Loucy (cell line): ENCODE measurements around the gene CBLC.

Experiments
- H2AFZ ChIP-seq: fragments of 200-600 bp; sonication (generic); 2 replicates; pipeline ENCODE4 v1.6.0; 2016; ENCODE audit warnings: antibody characterized with exemption, mild to moderate bottlenecking, low read length, moderate library complexity
- H3F3A ChIP-seq: fragments of 200-600 bp; 2 replicates; pipeline ENCODE4 v1.6.0; 2016; ENCODE audit warnings: antibody characterized with exemption, low read depth, mild to moderate bottlenecking
- H3K27me3 ChIP-seq: fragments of 200-600 bp; sonication (generic); 2 replicates; pipeline ENCODE4 v1.6.1; 2014; ENCODE audit warnings: low read length, mild to moderate bottlenecking; ENCODE audit not compliant: insufficient read depth, poor library complexity, severe bottlenecking
- H3K36me3 ChIP-seq: fragments of 200-600 bp; sonication (generic); 2 replicates; pipeline ENCODE4 v1.6.1; 2016; ENCODE audit warnings: low read length; ENCODE audit not compliant: insufficient read depth
- H3K4me1 ChIP-seq: fragments of 200-600 bp; sonication (generic); 2 replicates; pipeline ENCODE4 v1.5.1; 2014; ENCODE audit warnings: low read length, mild to moderate bottlenecking; ENCODE audit not compliant: insufficient read depth, poor library complexity, severe bottlenecking
- H3K4me2 ChIP-seq: fragments of 200-600 bp; sonication (generic); 2 replicates; pipeline ENCODE4 v1.6.0; 2014; ENCODE audit warnings: antibody characterized with exemption, low read length, low read depth, mild to moderate bottlenecking; ENCODE audit not compliant: poor library complexity, severe bottlenecking
- H3K4me3 ChIP-seq: fragments of 200-600 bp; sonication (generic); 2 replicates; pipeline ENCODE4 v1.5.1; 2014; ENCODE audit warnings: low read length, mild to moderate bottlenecking, mixed read lengths; ENCODE audit not compliant: poor library complexity, severe bottlenecking
- H3K79me2 ChIP-seq: fragments of 200-600 bp; sonication (generic); 2 replicates; pipeline ENCODE4 v1.6.1; 2014; ENCODE audit warnings: low read length; ENCODE audit not compliant: insufficient read depth
- H3K9ac ChIP-seq: fragments of 200-600 bp; sonication (generic); 2 replicates; pipeline ENCODE4 v1.6.0; 2014; ENCODE audit warnings: mild to moderate bottlenecking, low read depth, low read length, moderate library complexity; ENCODE audit not compliant: poor library complexity, severe bottlenecking
- H3K9me2 ChIP-seq: fragments of 200-600 bp; sonication (generic); replicated peaks from 2 replicates; pipeline ENCODE4 v1.6.1; 2016; ENCODE audit warnings: low read depth, low read length, mixed read lengths
- H3K9me3 ChIP-seq: fragments of 200-600 bp; sonication (generic); 2 replicates; pipeline ENCODE4 v1.6.1; 2014; ENCODE audit warnings: mild to moderate bottlenecking, antibody characterized with exemption, low read length, low read depth; ENCODE audit not compliant: insufficient read depth
- H4K20me1 ChIP-seq: fragments of 200-600 bp; sonication (generic); 2 replicates; pipeline ENCODE4 v1.6.0; 2014; ENCODE audit warnings: antibody characterized with exemption, low read length, mild to moderate bottlenecking; ENCODE audit not compliant: insufficient read depth, poor library complexity, severe bottlenecking
- EZH2phosphoT487 ChIP-seq: fragments of 200-600 bp; IDR thresholded peaks from 2 replicates; pipeline ENCODE4 v1.6.1; 2018; ENCODE audit warnings: antibody characterized with exemption, mild to moderate bottlenecking, moderate library complexity, borderline replicate concordance
- TF ChIP-seq, protein P1 (sequence below): fragments of 200-600 bp; sonication (generic); conservative IDR thresholded peaks from 2 replicates; pipeline ENCODE4 v1.5.1; 2014; ENCODE audit warnings: mild to moderate bottlenecking, antibody characterized with exemption, low read length

CBLC gene

DNA sequence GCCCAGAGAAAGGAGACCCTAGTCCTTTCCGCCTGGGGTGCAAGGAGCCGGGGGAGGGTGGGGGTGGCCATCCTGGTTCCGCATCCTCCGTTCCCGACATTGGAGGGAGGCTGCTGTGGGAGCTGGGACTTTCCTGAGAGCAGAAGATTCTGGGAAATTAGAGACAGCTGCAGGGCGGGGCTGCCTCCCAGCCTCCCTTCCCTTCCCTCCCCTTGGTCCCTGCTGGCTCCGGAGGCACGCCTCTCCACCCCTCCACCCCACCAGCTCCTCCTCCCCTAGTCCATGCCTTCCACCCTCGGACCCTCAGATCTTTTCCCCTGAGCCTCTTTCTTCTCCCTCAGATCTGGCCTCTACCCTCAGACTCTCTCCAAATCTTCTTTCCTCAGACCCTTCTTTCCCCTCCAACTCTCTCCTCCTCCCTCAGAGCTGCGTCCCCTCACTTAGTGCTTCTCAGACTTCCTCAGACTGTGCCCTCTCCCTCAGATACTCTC, 32.3 kb upstream of the CBLC start:
- H3K4me3 ChIP-seq, result no peak overlapping the region
- H3K27me3 ChIP-seq, result no peaks in the 10 kb centered on the region
- 0 out of 2 replicates have a peak, but pooled peaks cover 4% of the 10 kb centered on the region for H3F3A ChIP-seq
- H2AFZ ChIP-seq, result no peak overlapping the region
- H3K4me2 ChIP-seq, result no peak overlapping the region
- peaks cover 12% of the 10 kb centered on the region; the same call in 1 of the 2 replicates for H3K79me2 ChIP-seq
- H4K20me1 ChIP-seq, result peaks cover 4% of the 10 kb centered on the region
- TF ChIP-seq EZH2phosphoT487, result no peak
- TF ChIP-seq, protein P1, sequence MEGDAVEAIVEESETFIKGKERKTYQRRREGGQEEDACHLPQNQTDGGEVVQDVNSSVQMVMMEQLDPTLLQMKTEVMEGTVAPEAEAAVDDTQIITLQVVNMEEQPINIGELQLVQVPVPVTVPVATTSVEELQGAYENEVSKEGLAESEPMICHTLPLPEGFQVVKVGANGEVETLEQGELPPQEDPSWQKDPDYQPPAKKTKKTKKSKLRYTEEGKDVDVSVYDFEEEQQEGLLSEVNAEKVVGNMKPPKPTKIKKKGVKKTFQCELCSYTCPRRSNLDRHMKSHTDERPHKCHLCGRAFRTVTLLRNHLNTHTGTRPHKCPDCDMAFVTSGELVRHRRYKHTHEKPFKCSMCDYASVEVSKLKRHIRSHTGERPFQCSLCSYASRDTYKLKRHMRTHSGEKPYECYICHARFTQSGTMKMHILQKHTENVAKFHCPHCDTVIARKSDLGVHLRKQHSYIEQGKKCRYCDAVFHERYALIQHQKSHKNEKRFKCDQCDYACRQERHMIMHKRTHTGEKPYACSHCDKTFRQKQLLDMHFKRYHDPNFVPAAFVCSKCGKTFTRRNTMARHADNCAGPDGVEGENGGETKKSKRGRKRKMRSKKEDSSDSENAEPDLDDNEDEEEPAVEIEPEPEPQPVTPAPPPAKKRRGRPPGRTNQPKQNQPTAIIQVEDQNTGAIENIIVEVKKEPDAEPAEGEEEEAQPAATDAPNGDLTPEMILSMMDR, result no peak
- H3K4me1 ChIP-seq, result peaks cover 19% of the 10 kb centered on the region
- no peaks in the 10 kb centered on the region for H3K9me2 ChIP-seq
- no peaks in the 10 kb centered on the region for H3K36me3 ChIP-seq
- no peak overlapping the region for H3K9ac ChIP-seq
- H3K9me3 ChIP-seq, result no peaks in the 10 kb centered on the region

DNA sequence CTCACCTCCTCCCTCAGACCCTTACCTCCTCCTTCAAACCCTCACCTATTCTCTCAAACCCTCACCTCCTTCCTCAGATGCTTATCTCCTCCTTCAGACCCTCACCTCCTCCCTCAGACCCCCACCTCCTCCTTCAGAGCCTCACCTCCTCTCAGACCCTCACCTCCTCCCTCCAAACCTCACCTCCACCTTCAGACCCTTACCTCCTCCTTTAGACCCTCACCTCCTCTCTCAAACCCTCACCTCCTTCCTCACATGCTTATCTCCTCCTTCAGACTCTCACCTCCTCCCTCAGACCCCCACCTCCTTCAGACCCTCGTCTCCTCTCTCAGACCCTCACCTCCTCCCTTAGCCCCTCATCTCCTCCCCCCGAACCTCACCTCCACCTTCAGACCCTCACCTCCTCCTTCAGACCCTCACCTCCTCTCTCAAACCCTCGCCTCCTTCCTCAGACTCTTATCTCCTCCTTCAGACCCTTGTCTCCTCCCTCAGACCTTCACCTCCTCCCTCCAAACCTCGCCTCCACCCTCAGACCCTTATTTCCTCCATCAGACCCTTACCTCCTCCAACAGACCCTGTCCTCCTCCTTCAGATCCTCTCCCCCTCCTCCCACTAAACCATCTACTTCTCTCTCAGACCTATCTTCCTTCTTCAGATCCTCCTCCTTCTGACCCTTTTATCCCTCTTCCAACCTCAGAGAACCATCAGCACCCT, 31.6 kb upstream of the CBLC start:
- Histone ChIP-seq H3K9me3 (no peaks in the 10 kb centered on the region), H4K20me1 (peaks cover 4% of the 10 kb centered on the region), H3K36me3 (no peaks in the 10 kb centered on the region), H3K9ac (no peak overlapping the region), H3F3A (0 out of 2 replicates have a peak, but pooled peaks cover 4% of the 10 kb centered on the region), H3K27me3 (no peaks in the 10 kb centered on the region), H3K4me2 (no peak overlapping the region), H2AFZ (no peak overlapping the region), H3K79me2 (peaks cover 12% of the 10 kb centered on the region; the same call in 1 of the 2 replicates), H3K9me2 (no peaks in the 10 kb centered on the region), H3K4me3 (no peak overlapping the region), H3K4me1 (peaks cover 18% of the 10 kb centered on the region)
- TF ChIP-seq, protein P1, result no peak
- TF ChIP-seq EZH2phosphoT487, result no peak

GRCh38 chr19:44746616-44746945, 31.1 kb upstream of the CBLC start:
- Histone ChIP-seq H3K4me1 (peaks cover 20% of the 10 kb centered on the region), H3K9me2 (no peaks in the 10 kb centered on the region), H3F3A (0 out of 2 replicates have a peak, but pooled peaks cover 4% of the 10 kb centered on the region), H3K9me3 (no peaks in the 10 kb centered on the region), H3K36me3 (no peaks in the 10 kb centered on the region), H3K79me2 (peaks cover 12% of the 10 kb centered on the region; the same call in 1 of the 2 replicates), H3K4me3 (no peak overlapping the region), H3K4me2 (peak overlapping the region; percentile 96), H2AFZ (no peak overlapping the region), H3K9ac (no peak overlapping the region), H3K27me3 (no peaks in the 10 kb centered on the region), H4K20me1 (peaks cover 4% of the 10 kb centered on the region)
- TF ChIP-seq, protein P1, result no peak
- no peak for TF ChIP-seq EZH2phosphoT487
